Hematopoietic multipotent progenitor cell treated with erythropoietin and hydrocortisone succinate and interleukin-3 and kit ligand, for 17 days (in vitro differentiated cells): ENCODE measurements around the gene TSPYL4.
"Not testable (repeated sequence)": the region's sequence is repeated elsewhere in the genome, so short reads cannot be mapped to it uniquely, and the experiment has no call there.

Experiments used
- DNase-seq: peaks from one replicate; pipeline ENCODE4 v3.0.0-alpha.2; 2015; ENCODE audit warnings: low spot score

Gene TSPYL4

GRCh38 chr6:116253505-116254296, at the start of gene TSPYL4:
TSS of gene TSPYL4 (minus strand) at chr6:116254075. CDS start at chr6:116254008, 67 bp downstream.
- peak; percentile 89 for DNase-seq

- no peak for DNase-seq
Measured at GRCh38 chr6:116301104-116301503, 47.2 kb upstream of the TSPYL4 start.

DNA sequence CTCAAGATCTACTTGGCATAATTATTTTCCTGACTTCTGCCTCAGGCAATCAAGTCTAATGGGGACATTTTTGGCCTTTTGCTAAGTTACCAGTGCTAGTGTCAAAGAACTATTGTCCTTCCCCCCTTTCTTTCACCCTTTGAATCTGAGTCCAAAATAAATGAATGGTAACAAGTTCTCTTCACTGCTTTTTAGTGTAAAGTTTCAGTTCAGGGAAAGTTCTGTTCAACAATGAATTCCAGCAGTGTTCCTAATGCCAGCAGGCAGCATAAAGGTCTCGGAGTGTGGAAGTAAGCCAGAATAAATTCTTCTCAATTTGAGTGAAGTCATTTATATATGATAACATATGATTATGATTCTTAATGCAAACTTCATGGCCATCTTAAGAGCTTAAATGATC, 46.7 kb upstream of the TSPYL4 start:
- no peak for DNase-seq

- DNase-seq = no peak
Measured at GRCh38 chr6:116298973-116299372, 45.1 kb upstream of the TSPYL4 start.

DNA sequence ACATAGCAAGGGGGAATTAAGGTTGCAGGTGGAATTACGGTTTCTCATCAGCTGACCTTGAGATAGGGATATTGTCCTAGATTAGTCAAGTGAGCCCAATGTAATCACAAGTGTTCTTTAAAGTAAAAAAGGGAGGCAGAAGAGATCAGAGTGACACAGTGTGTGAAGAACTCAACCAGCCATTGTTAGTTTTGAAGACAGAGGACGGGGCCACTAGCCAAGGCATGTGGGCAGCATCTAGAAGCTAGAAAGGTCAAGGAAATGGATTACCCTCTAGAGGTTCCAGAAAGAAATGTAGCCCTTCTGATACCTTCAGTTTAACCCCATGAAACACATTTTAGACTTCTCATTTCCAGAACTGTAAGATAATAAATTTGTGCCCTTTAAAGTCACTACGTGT, 44.4 kb upstream of the TSPYL4 start:
- no peak for DNase-seq

GRCh38 chr6:116292553-116292952, 38.7 kb upstream of the TSPYL4 start:
- DNase-seq = no peak

DNA sequence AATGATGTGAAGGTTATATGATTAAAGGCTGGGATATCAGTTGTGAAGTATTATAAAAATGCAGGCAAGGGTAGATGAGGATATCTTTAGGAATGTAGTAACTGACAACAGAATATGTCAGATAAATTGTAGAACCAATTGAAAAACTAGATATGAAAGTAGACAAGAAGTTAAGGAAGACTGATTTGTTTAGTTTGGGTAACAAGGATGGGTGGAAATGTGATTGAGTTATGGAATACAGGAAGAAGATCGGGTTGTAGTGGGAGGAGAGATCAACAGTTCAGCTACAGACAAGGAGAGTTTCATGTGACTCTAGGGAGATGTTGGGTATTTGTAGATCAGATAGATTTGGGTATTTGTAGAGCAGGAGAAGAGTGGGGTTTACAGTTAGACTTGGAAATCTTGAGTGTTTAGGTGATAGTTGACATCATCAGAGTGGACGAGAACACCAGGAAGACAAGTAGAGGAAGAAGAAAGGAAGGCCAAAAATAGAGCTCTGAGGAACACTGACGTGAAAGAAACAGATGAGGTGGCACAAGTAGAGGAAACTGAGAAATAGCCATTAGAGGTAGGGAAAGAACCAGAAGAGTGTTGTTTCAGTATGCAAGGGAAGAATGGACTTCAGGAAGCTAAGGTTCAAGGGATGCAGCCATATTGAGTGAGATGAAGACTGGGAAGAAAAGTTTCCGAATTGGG, 38.0 kb upstream of the TSPYL4 start:
- no peak for DNase-seq

DNA sequence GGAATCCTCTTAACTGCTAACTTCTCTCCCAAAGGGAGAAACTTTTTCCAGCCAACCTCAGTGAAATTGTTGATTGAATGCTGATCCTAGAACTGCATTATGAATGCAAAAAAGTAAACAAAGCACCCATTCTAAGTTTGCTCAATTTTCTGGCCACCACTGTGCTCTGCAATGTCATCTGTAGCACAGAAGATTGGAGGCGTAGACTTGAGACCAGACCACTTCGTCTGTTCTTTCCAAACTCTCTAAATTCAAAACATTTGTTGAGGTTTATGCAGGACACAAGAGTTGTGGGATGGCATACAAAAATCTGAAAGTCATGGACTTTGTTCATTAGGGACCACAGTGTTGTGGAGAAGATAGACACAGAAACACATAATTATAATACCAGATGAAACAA, 36.9 kb upstream of the TSPYL4 start:
- DNase-seq = no peak

DNA sequence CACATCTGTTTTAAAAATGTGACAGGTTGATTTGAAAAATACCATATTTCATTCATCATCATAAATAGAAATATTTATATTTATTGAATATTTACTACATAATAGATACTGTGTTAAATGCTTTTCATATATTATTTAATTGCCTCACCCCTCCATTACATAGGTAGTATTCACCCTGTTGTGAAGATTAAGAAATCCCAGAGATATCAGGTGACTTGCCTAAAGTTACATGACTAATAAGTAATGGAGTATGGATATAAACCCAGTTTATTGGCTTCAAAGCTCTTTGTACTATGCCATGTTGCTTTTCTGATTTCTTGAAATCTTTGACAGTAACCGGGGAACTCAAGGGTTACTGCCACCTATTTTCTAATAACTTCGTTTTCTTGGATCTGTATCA, 36.0 kb upstream of the TSPYL4 start:
- DNase-seq = no peak

DNA sequence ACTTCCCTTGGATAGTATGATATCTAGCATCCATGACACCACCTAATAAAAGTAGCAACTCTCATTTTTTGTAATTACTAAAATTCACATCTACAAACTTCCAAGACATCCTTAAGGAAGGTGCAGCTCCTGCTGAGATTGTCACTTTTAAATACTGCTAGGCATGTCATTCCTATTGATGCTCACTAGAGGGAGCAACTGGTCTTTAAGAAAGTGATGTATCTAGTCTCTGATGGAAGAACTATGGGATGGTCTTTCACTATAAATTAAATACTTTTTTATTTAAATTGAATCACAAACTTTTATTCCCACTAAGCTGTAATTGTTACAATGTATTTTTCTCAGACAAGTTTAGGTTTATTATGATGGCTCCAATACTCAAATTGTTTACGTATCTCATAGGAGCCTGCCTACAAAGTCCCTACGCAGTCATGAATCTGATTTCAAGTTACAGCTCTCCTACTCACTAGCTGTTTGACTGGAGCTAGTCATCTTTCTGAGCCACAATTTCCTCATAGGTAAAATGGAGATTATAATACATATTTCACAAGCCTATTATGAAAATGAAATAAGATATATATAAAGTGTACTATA, 33.9 kb upstream of the TSPYL4 start:
- DNase-seq = peak; percentile 70

DNA sequence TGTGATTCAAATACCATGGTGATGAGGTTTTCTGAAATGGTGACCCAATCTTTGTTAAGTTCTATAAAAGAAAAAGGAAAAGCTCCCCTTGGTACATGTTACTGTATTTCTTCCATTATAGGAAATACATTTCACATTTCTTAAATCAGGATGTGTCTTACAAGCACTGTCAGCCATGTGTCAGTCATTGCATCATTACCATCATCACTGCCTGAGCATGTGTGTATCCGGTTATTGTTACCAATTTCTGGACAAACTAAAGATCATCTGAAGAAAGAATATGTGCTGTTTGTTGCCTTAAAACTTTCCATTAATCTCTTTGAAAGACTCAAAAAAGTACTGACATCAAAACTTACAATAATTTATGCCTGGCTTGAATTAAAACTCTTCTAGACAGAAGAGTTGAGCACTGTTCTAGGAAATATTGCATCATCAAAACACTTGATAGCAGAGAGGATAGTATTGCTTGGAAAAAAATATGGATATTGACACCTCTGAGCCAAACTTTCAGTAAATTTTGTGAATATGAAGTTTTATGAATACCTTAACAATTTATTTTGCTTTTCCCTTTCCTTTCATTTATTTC, 33.0 kb upstream of the TSPYL4 start:
- no peak for DNase-seq

DNA sequence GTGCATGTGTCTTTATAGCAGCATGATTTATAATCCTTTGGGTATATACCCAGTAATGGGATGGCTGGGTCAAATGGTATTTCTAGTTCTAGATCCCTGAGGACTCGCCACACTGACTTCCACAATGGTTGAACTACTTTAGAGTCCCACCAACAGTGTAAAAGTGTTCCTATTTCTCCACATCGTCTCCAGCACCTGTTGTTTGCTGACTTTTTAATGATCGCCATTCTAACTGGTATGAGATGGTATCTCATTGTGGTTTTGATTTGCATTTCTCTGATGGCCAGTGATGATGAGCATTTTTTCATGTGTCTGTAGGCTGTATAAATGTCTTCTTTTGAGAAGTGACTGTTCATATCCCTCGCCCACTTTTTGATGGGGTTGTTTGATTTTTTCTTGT, 31.1 kb upstream of the TSPYL4 start:
- DNase-seq = not testable (repeated sequence)

DNA sequence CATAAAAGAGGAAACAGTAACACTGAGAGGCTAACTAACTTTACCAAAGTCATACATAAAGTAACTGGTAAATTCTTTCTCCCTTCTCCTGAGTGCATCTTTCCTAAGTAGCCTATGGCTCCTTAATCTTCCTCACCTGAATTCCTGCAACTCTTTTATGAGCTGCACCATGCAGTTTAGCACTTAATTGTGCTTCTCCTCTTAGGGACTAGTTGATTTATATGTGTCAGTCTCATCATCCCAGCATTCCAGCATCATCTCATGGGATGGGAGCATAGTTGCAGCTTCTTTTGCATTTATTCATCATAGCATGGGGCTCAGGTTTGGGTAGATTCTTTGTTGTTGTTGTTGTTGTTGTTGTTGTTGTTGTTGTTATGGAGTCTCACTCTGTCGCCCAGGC, 29.3 kb upstream of the TSPYL4 start:
- DNase-seq = no peak

DNA sequence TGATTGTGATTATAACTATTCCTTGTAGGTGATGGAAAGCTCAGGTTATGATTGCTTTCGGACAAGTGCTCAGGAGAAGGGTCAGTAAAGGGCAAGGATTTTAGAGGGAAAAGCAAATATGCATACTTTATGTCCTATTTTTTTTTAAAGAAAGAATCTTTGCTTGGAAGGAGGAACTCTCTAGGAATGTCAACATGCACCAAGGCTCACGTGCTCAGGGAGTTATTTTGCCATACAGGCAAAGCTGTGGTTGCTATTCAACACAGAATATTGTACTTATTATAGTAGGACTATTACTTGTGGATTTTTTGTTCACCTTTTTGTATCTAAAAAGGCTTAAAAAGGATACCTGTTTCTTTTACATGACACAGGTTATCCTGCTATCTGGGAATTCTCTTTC, 28.8 kb upstream of the TSPYL4 start:
- no peak for DNase-seq

DNA sequence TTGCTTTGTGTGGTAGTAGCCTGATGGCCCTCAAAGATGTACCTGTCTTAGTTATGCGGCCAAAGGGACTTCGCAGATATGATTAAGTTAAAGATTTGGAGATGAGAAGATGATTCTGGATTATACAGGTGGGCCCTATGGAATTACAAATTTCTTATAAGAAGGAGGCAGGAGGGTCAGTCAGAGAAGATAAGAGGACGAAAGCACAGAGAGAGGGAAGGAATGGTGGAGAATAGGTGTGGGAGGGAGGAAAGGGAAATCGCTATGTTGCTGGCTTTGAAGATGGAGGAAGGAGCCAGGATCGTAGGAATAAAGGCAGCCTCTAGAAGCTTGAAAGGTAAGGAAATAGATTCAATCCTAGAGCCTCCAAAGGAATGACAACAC, 27.1 kb upstream of the TSPYL4 start:
- DNase-seq = no peak

DNA sequence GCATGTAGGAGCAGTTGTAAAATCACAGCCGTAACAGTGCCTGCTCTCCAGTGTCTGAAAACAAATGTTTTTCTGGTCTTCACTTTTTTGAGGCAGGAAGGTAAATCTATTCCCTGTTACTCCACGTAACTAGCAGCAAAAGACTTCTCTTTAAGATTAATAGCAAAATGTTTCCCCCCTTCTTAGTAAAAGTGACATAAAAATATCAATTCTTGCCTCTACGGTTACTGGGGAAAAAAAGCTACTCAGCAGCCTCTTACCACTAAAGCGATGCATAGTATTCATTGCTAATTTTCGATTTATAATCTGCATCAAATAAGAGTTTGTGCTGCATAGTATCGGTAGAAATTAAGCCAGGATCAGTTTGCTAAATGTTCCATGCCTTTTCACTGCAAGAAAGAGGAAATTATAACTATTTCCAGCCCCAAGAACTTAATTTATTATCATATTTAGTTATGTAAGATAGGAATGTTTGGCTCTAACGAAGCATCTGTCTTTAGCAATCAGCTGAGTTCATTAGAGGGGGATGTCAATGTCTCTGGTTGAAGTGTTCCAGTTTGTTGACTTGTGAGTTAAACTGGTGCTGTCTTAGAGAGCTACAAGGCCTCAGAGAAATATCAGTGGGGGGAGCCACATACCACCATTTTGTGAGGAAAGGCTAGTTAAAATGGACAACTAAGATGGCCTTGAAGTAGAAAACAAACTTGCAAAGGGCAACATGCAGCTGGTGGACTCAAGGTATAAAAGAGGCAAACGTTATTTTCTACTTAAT, 26.5 kb upstream of the TSPYL4 start:
- peak; percentile 35 for DNase-seq

- peak; percentile 96 for DNase-seq
Measured at GRCh38 chr6:116279232-116280160, 25.6 kb upstream of the TSPYL4 start, which contains the start of gene TSPYL1. TSS of gene TSPYL1 (minus strand) at chr6:116279930. CDS start at chr6:116279830, 100 bp downstream.

DNA sequence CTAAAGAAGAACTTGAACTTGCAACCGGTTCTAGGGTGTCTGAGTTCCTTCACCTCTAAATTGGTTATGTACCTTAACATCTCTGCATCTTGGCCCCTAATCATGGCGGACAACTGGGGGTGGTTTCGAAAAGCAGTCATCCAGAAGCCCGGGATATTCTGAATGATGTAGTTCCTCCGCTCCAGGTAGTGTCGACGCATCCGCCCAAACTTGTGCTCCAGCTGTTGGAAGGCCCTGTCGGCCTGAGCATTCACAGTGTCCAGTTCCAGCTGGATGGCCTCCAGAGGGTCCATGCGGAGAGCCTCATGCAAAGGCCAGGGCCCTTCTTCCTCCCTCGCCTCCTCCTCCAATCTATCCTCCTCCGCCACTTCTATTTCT, 25.0 kb upstream of the TSPYL4 start:
- no peak for DNase-seq

GRCh38 chr6:116278481-116278829, 24.6 kb upstream of the TSPYL4 start:
- DNase-seq = no peak

DNA sequence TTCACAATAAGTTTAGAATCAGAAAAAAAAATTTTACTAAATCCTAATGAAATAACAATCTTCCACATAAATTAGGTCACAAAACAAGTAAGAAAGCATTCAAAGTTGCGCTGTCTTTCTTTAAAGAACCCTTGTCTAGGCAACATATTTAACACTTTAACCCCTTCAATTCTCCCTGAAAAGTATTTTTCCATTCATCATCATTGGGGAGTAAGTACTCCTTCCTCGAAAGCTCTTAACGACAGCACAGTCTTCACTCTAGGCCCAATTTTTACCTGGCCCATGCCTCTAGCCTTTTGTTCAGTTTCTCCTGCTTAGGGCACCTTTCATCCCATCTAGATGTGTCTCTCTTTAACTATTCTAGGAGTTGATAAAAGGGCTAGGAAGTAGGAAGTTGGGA, 23.2 kb upstream of the TSPYL4 start:
- no peak for DNase-seq

DNA sequence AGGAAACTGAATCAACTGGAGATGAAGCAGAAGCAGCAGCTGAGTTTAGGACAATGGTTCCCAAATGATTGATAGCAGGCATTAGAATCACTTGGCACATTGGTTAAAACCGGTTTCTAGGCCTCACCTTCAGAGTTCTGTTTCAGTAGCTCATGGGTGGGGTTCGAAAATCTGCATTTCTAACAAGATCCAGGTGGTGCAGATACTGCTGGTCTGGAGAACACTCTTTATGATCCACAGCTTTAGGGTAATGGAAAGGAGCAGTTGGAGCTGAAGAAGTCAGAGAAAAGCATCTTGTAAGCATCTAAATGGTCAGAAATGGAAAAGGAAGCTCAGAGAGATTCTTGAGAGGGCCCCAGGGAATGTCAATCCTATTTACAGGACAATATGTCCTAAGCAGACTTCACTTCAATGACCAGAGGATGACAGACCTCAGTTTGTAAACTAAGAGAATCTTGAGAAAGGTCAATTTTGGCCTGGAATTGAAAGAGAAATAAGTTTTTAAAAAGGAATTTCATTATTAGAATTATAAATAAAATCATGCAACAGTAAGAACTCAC, 17.4 kb upstream of the TSPYL4 start:
- no peak for DNase-seq
